ENCODE results near the gene NNMT.
A peak's percentile ranks its signal among the peaks of the same experiment; 100 is the strongest.

Gene NNMT

GRCh38 chr11:114263513-114264170, 32.6 kb upstream of the NNMT start:
- DNase-seq: no peak

GRCh38 chr11:114264381-114264780, 31.8 kb upstream of the NNMT start:
- no peak for DNase-seq

DNA sequence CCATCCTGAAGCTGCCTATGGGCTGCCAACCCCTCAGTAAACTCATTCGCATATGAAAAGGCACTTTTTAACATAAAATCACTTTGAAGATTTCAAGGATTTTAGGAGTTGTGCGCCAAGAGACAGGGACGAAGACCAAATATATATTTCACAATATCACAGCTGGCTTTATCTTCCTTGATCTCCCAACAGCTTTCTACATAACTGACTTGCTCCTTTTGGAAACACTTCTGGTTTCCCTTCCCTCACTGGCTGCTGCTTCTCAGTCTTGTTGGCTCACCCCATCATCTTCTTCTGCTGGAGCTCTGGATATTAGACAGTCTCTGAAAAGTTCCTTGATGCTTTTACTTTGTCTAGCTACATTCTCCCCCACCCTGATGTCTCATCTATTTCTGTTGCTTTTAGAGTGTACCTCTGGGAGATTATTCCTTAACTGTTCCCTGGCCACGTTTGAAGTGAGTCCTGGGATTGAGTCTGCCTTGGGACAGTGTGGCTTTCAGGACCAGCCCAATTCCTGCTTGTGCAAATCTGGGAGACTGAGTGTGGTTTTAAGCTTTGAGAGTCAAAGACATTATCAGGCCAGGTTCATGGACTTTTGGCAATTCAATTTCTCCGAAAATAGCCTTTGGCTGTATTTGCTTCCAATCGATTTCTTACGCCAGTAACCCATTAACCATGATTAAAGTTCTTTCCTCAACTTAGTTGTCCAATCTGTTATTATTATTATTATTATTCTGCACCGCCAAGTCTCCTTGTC, 30.9 kb upstream of the NNMT start:
- no peak for DNase-seq

GRCh38 chr11:114269498-114269897, 26.7 kb upstream of the NNMT start:
- no peak for DNase-seq

DNA sequence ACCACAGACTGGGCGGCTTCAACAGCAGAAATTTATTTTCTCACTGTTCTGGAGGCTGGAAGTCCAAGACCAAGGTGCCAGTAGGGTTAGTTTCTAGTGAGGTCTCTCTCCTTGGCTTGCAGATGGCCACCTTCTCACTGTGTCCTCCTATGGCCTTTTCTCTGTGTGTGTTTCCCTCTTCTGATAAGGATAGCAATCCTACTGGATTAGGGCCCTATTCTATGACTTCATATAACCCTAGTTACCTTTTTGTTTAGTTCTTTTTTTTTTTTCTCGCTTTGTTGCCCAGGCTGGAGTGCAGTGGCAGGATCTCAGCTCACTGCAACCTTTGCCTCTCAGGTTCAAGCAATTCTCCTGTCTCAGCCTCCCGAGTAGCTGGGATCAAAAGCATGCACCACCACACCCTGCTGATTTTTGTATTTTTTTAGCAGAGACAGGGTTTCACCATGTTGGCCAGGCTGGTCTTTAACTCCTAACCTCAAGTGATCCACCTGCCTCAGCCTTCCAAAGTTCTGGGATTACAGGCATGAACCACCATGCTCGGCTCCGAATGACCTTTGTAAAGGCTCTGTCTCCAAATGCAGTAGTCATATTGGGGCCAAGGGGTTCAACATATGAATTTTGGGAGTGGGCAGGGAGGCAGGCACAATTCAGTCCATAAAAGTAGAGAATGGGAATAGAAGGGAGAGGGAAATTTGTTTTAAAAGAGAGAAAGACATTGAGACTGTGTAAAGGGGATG, 25.5 kb upstream of the NNMT start:
- DNase-seq: no peak

DNA sequence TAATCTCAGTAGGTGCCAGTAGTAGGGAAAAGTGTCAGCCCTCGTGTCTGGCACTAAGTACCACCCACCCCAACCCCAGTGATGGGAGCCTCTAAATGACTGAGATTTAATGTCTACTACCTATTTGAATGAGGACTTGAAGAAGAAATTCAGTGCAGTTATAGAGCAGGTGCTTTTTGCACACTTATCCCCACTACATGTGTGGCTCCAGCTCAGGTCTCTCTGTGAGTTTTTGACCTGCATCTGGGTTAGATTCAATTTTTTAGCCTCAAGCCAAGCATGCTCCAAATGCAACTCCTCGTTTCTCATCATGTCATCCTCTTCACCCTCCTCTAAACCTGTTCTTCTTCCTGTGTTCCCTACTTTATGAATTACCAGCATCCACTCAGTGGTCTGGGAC, 24.9 kb upstream of the NNMT start:
- DNase-seq: no peak

- DNase-seq: no peak
Observed at GRCh38 chr11:114272311-114272710, 23.9 kb upstream of the NNMT start.

DNA sequence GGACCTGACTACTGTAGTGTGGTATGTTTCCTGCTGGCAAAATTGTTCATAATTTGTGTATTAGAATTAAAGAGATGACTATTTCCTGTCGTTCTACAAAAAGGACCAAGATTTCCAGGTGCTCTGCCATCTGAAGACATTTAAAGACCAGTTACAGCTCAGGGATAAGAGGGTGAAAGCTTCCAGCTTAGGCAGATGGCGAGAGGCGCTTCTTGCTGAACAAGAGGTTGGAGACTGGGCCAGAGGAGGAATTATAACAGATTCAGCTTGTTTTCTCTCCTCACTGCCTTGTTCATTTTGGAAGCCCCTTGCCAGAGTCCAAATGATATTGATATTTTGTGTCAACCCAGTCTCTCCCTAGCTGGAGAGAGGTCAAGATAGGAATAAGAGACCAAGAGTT, 23.1 kb upstream of the NNMT start:
- DNase-seq: no peak

- no peak for DNase-seq
Observed at GRCh38 chr11:114273890-114274635, 22.1 kb upstream of the NNMT start.

DNA sequence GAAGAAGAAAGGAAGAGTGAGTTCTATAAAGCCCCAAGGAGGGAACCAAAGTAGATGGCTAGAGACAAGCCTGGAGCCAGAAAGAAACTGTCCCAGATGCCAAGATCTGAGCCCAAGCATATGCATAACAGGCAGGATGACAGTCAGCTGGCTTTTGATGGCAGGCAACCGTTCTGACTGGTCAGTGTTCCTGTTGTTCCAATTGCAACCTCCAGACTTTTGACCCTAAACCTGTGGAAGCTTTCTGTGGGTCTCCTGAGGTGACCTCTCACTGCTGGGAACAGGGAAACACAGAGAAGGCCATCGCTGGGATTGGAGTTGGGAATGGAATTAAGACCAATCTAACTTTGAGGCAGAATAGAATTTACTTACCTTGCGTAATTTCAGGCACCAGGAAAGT, 21.6 kb upstream of the NNMT start:
- DNase-seq: no peak

DNA sequence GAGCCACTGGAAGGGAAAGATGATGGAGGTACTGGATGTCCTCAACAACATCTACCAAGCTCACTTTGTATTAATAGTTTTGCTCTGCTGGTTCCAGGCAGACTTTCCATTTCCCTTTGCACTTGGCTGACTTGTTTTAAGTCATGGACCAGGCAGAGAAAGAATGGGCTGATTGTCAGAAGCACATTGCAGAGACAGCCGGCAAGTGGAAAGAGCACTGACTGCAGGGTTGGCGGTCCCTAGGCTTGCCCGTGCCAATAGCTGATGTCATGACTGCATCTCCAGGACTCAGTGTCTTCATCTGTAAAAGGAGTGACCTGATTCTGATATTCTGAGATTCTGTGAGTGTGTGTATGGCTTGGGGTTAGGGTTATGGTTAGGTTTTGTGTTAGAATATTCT, 20.9 kb upstream of the NNMT start:
- DNase-seq: no peak

- DNase-seq: no peak
Observed at GRCh38 chr11:114276077-114276476, 20.1 kb upstream of the NNMT start.

- DNase-seq: no peak
Observed at GRCh38 chr11:114277637-114278341, 18.4 kb upstream of the NNMT start.

DNA sequence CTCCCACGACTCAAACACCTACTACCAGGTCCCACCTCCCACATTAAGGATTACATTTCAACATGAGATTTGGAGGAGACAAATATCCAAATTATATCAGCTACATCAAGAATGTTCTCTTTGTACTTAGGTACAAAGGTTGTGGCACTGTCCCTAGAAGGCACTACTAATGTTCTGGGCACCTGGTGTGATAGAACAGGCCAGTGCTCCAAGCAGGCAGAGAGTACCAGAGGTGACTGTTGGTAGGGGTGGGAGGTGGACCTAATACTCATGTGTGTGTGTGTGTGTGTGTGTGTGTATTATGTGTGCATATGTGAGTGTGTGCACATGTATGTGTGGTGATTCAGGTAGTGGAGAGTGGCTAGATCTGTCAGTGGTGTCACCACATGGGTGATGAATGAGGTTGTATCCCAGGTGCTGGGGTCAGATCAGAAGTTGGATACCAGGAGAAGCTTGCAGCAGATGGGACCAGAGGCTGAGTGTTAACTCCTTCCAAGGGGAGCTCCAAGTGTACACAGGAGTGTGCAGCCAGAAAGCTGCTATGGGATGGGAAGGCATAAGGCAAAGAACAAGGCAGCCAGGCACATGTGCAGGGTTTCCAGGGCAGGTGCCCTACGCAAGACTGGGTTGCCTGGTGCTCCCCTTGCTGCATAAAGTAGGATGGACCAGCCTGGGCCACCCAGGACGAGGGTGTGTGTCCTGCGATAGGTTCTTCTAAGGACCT, 17.7 kb upstream of the NNMT start:
- no peak for DNase-seq

DNA sequence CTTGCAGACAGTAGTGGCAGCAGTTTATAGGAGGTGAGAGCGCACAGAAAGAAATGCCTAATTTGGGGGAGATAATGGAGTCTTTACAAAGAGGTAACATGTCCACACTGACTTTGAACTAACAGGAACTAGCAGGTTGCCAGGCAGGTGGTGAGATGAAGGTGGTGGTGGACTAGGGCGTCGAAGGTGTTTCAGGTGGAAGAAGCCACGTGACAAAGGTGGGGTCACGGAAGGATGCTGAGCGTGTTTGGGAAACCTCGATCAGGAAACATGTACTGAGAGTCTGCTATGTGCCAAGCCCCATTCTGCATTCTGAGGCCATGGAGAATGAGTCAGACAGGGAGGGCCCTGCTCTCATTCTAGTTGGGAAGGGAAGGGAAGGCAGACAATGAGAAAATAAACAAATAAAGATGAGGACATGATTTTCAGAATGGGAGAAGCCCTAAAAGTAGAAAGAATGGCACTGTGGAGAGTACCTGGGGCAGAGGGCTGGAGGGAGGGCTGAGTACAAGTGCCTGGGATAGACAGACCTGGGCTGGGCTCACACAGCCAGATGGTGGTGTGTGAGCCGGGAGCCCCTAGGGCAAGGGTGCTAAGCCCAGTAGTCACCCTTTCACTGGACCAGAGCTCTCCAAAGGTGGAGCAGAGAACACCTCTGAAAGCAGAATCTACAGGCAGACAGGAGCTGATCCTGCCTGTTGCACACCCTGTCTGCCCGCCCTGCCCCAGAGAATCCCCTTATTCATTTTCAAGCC, 16.2 kb upstream of the NNMT start:
- no peak for DNase-seq

DNA sequence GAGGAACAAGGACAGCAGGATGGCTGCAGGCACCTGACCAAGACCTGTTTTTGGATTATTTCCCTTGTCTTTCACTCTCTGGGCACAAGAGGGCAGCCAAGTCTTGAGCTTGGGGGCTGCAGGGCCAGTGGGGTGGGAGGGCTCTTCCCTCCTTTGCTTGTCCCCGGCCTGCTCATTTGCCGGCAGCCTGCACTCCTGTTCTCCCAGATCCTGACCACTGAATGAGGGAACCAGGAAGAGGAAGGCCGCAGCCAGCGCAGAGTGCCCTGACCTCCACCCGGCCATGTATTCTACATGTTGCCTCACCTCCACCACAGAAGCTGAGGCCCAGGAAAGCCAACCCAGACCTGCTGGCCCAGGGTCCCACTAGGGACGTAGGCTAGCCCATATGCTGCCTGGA, 15.5 kb upstream of the NNMT start:
- DNase-seq: peak; percentile 13

DNA sequence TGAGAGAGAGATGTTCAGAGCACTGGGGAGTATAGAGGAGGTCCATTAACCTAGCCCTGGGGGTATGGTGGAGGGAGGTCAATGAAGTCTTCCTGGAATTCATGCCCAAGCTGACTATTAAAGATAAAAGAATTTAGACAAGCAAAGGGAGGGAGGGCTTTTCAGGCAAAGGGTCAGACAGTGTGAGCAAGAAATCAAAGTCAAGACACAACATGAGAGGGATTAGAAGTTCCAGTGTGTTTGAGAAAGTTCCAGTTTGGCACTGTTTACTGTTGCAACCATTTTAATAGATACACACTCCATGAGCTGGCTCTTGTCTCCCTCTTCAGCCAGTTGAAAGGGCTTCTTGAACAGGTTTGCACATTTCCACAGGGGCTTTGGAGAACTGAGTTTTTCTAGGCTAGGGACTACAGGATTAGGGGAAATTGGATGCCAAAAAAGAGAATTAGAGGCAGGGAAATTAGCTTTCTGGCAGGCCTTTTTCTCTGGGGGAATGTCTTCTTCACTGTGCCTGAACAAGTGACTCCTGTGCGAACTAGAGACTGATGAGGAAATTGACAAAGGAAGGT, 14.7 kb upstream of the NNMT start:
- no peak for DNase-seq

GRCh38 chr11:114282488-114282887, 13.7 kb upstream of the NNMT start:
- no peak for DNase-seq

DNA sequence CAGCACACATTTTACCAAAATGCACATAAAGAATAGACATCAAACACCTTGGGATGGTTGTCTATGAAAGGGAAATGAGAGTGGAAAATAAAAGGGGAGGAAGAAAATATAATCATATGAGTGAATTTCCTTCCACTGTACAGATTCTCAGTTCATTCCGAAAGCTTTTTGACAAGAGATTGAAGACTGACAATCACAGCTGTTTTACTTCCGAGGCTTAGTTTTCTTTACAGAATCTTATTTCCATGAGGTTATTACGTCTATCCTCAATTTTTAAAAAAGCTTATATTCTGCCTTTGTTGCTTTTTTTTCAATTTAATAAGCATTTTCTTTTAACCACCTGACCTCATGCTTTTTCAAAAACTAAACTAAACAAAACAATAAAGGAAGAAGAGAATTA, 12.8 kb upstream of the NNMT start:
- no peak for DNase-seq

- no peak for DNase-seq
Observed at GRCh38 chr11:114284021-114284420, 12.2 kb upstream of the NNMT start.

DNA sequence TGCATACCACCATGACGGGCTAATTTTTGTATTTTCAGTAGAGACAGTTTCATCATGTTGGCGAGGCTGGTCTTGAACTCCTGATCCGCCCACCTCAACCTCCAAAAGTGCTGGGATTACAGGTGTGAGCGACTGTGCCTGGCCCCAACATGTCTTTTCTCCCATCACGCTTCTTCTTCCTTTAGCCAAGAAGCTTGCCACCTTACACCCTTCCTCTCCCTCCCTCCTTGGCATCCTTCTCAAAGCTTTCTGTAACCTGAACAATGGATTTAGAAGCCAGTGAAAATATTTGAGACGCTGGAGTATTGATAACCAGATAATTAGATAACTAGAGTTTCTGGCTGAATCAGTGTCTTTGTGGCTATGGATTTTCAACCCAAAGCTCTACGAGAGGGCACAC, 11.3 kb upstream of the NNMT start:
- DNase-seq: no peak

Data from activated CD4-positive, alpha-beta T cell treated with anti-CD3 and anti-CD28 coated beads, Interleukin-2, amount 50 U/mL, for 1 hour (primary cell).